Measurements from ENCODE around the gene KLRK1. TPM values are rescaled to one million over a fixed set of nuclear protein-coding genes. Genes with fewer than 3 reads are reported as not detected.
"Not testable (repeated sequence)": the region's sequence is repeated elsewhere in the genome, so short reads cannot be mapped to it uniquely, and the experiment has no call there.

KLRK1 gene
- total RNA-seq, 1 donor from 2014 or later, result 1.2 TPM

DNA sequence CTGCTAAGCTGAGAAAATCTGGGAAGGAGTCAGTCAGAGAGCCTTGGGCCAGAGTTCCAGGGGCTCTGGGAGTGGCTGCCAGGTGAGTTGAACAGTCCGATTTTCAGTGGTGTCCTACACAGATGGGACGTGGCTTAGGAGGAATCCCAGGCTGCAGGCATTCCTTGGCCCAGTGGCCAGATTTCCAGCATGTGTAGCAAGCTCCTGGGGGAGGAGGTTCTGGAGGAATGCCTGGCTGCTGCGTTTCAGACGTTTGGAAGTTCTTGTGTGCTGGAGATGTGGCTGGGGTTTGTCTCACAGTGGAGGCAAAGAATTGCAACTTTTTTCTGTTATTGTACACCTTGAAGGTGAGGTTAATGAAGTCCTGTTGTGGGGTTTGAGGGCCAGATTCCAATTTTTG is 53.6 kb downstream of the KLRK1 start:
- intact Hi-C loops (cut with DNase I); ATAC-seq; DNase-seq (ENCODE audit: missing footprints): not testable (repeated sequence)

DNA sequence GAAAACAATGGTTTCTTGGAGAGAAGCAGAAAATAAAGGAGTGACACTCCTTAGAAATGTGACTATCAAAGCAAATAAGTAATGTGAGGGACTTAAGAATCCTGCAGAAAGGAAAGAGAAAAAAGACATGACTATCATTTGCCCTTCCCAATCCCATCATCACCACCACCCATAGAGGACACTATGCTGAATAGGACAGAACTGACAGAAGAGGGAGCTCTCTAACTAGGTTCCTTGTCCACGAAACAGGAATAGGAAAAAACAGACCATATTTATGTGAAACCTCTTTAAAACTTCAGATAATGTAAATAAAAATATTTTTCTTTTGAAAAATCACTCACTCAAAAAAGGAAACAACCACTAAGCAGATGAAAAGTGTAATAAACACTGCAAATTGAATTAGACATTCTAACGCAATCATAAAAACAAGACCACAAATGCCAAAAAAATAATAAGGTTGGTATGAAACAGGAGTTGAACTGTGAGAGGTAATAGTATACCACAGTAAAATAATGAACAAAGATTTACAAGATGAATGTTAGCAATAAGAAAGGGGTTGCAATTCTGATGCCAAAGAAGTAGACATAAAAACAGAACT is 58.1 kb downstream of the KLRK1 start:
- DNase-seq (ENCODE audit: missing footprints) (no peak), ATAC-seq (peak; percentile 48)
- intact Hi-C loops (cut with DNase I), result loop anchor here (1.0 kb wide), 1 partner anchor 231 kb away; no protein-coding TSS in a partner anchor

DNA sequence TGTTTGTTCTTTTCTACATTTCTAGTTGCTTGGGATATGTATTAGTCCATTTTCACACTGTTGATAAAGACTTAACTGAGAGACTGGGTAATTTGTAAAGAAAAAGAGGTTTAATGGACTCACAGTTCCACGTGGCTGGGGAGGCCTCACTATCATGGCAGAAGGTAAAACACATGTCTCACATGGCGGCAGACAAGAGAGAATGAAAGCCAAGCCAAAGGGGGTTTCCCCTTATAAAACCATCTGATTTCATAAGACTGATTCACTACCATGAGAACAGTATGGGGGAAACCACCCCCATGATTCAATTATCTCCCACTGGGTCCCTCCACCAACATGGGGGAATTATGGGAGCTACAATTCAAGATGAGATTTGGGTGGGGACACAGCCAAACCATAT is 61.1 kb downstream of the KLRK1 start:
- DNase-seq (ENCODE audit: missing footprints); ATAC-seq; intact Hi-C loops (cut with DNase I): not testable (repeated sequence)

Other genes starting within 250 kb of the KLRK1 start
- 0.24 TPM for gene OLR1, start 217.9 kb downstream of the KLRK1 start, total RNA-seq
- gene TMEM52B, start 211.0 kb downstream of the KLRK1 start, total RNA-seq, result not detected
- gene GABARAPL1, start 177.2 kb downstream of the KLRK1 start, total RNA-seq, result 282 TPM
- gene KLRD1, start 82.2 kb downstream of the KLRK1 start, total RNA-seq, result 2.3 TPM
- gene KLRC4, start 19.7 kb upstream of the KLRK1 start, total RNA-seq, result not detected
- gene KLRC3, start 30.6 kb upstream of the KLRK1 start, total RNA-seq, result not detected
- gene KLRC2, start 46.0 kb upstream of the KLRK1 start, total RNA-seq, result not detected
- not detected for gene KLRC1, start 63.3 kb upstream of the KLRK1 start, total RNA-seq
- 0.62 TPM for gene EIF2S3B, start 115.8 kb upstream of the KLRK1 start, total RNA-seq
- gene MAGOHB, start 223.6 kb upstream of the KLRK1 start, total RNA-seq, result 14.8 TPM

Measured in Right ventricle myocardium inferior (tissue), 1 donor.